PC-3 (cell line): ENCODE measurements around the gene OR4S1. TPM values are rescaled to one million over a fixed set of nuclear protein-coding genes. Genes with fewer than 3 reads are reported as not detected.
"Not testable (repeated sequence)": the region's sequence is repeated elsewhere in the genome, so short reads cannot be mapped to it uniquely, and the experiment has no call there.

Experiments used
- ATAC-seq: fragments of 200-7000 bp; cut with Tn5 transposase; 2 replicates; pipeline ENCODE4 v1.9.1; 2020; ENCODE audit warnings: mild to moderate bottlenecking, moderate library complexity
- BruUV-seq: library from RNA; stranded (reverse); fragments of 400-500 nt; replicated peaks from 2 replicates; lab custom pipeline; 2021; lab: Mats Ljungman, UMichigan
- CTCF ChIA-PET: fragments of 300-600 bp; sonication (Branson Sonifier 250); formaldehyde crosslinking; loops from one replicate; lab custom pipeline; 2022; ENCODE audit warnings: antibody characterized with exemption; lab: Charles Lee
- POLR2A ChIA-PET: fragments of 300-600 bp; sonication (Branson Sonifier 250); formaldehyde crosslinking; loops from one replicate; lab custom pipeline; 2022; ENCODE audit warnings: antibody characterized with exemption; ENCODE audit not compliant: unreplicated experiment; lab: Charles Lee
- DNase-seq: peaks from one replicate; pipeline ENCODE4 v3.0.0-alpha.2; 2015
- H2AFZ ChIP-seq: fragments of 300-600 bp; sonication (generic); 2 replicates; pipeline ENCODE4 v1.6.0; 2016; ENCODE audit warnings: antibody characterized with exemption, low read length
- H3F3A ChIP-seq: fragments of 300-600 bp; sonication (generic); one replicate; pipeline ENCODE4 v1.6.0; 2017; ENCODE audit warnings: antibody characterized with exemption, low read length, control low read depth, mild to moderate bottlenecking; ENCODE audit not compliant: unreplicated experiment
- H3K27ac ChIP-seq: fragments of 300-600 bp; sonication (generic); 2 replicates; pipeline ENCODE4 v1.5.1; 2016; ENCODE audit warnings: mild to moderate bottlenecking, low read length
- H3K27me3 ChIP-seq: fragments of 300-600 bp; sonication (generic); 2 replicates; pipeline ENCODE4 v1.6.1; 2016; ENCODE audit warnings: low read length, mixed read lengths
- H3K36me3 ChIP-seq: fragments of 300-600 bp; sonication (generic); 2 replicates; pipeline ENCODE4 v1.6.1; 2016; ENCODE audit warnings: low read depth, mixed run types, low read length, mixed read lengths
- H3K4me1 ChIP-seq: fragments of 300-600 bp; sonication (generic); 2 replicates; pipeline ENCODE4 v1.5.1; 2016; ENCODE audit warnings: low read length; ENCODE audit not compliant: insufficient read depth
- H3K4me2 ChIP-seq: fragments of 300-600 bp; sonication (generic); 2 replicates; pipeline ENCODE4 v1.6.0; 2016; ENCODE audit warnings: low read length
- H3K4me3 ChIP-seq: fragments of 300-600 bp; sonication (generic); 2 replicates; pipeline ENCODE4 v1.5.1; 2016; ENCODE audit warnings: mild to moderate bottlenecking, low read length, mixed read lengths
- H3K79me2 ChIP-seq: fragments of 300-600 bp; sonication (generic); 2 replicates; pipeline ENCODE4 v1.6.1; 2017; ENCODE audit warnings: low read length, mixed read lengths
- H3K9ac ChIP-seq: fragments of 300-600 bp; sonication (generic); 2 replicates; pipeline ENCODE4 v1.6.0; 2016; ENCODE audit warnings: mild to moderate bottlenecking, low read length
- H3K9me2 ChIP-seq: fragments of 300-600 bp; sonication (generic); replicated peaks from 2 replicates; pipeline ENCODE4 v1.6.1; 2016; ENCODE audit warnings: mixed run types, low read length, mixed read lengths
- H3K9me3 ChIP-seq: fragments of 300-600 bp; sonication (generic); 2 replicates; pipeline ENCODE4 v1.6.1; 2016; ENCODE audit warnings: low read length, mixed read lengths
- H4K20me1 ChIP-seq: fragments of 300-600 bp; sonication (generic); 2 replicates; pipeline ENCODE4 v1.6.1; 2016; ENCODE audit warnings: low read length, mixed read lengths
- CTCF ChIP-seq: fragments of 300-600 bp; sonication (generic); conservative IDR thresholded peaks from 2 replicates; pipeline ENCODE4 v1.5.1; 2017; ENCODE audit warnings: antibody characterized with exemption, low read depth, mild to moderate bottlenecking, low read length
- EZH2 ChIP-seq: fragments of 300-600 bp; sonication (generic); IDR thresholded peaks from one replicate; pipeline ENCODE4 v1.6.1; 2017; ENCODE audit warnings: antibody characterized with exemption, mild to moderate bottlenecking, low read length; ENCODE audit not compliant: unreplicated experiment
- EZH2phosphoT487 ChIP-seq: fragments of 300-600 bp; sonication (generic); IDR thresholded peaks from 2 replicates; pipeline ENCODE4 v1.6.1; 2018; ENCODE audit warnings: mild to moderate bottlenecking, antibody characterized with exemption, low read length, borderline replicate concordance
- intact Hi-C: fragments of 100-400 bp; cut with micrococcal nuclease; formaldehyde crosslinking; loops from 2 replicates; pipeline ENCODE4 v1.9.0; 2023
- total RNA-seq: library from RNA; depleted of rRNA; stranded (reverse); fragments of >200 nt; gene quantifications from 2 replicates; pipeline ENCODE4 v1.2.3, GENCODE V29; 2014

Gene OR4S1
- total RNA-seq, 1 experiment from 2014 or later: not detected

- H2AFZ ChIP-seq, intact Hi-C loops, H4K20me1 ChIP-seq, H3K9me2 ChIP-seq, H3K79me2 ChIP-seq, H3K27me3 ChIP-seq, H3K27ac ChIP-seq, H3K4me2 ChIP-seq, H3F3A ChIP-seq, ATAC-seq, H3K9me3 ChIP-seq, CTCF ChIA-PET, H3K4me3 ChIP-seq, BruUV-seq, H3K9ac ChIP-seq, H3K4me1 ChIP-seq, POLR2A ChIA-PET, DNase-seq, H3K36me3 ChIP-seq: not testable (repeated sequence)
Observed at GRCh38 chr11:48319813-48320212, 13.8 kb downstream of the OR4S1 start.

DNA sequence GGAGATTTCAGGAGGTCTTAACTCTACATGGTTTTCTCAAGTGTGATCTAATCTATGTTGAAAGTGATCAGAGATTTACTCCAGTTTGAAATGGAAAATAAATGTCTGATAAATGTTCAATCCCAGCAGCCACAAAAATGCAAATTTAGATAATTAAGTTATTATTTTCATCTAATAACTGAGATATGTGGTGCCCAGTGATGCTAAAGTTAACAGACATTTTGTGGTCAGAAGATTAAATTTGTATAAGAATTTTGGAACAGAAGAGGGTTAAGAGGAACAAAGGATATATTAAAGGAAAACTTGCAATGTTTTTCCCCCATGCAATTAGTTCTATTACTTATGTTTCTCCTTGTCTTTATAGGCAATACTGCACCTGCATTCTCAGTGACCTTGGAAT is 18.6 kb downstream of the OR4S1 start, which contains the start of gene OR4C3:
TSS of gene OR4C3 (plus strand) at position 301 of the 400 bp plus-strand sequence. CDS start 102 bp downstream, outside the sequence.
- H3K9me2 ChIP-seq, ATAC-seq, POLR2A ChIA-PET, H3K4me1 ChIP-seq, BruUV-seq, intact Hi-C loops, H3K79me2 ChIP-seq, H3K9ac ChIP-seq, H3K4me3 ChIP-seq, DNase-seq, H3K27me3 ChIP-seq, H2AFZ ChIP-seq, H3K9me3 ChIP-seq, H3F3A ChIP-seq, CTCF ChIA-PET, H3K36me3 ChIP-seq, H4K20me1 ChIP-seq, H3K4me2 ChIP-seq, H3K27ac ChIP-seq: not testable (repeated sequence)

GRCh38 chr11:48341466-48341865 is 35.4 kb downstream of the OR4S1 start:
- no peak overlapping the region for H3K27ac ChIP-seq
- no peaks in the 10 kb centered on the region for H3K4me1 ChIP-seq
- ChIA-PET POLR2A (no interaction called here), CTCF (no interaction called here)
- no peak for DNase-seq
- H3K4me3 ChIP-seq: no peak overlapping the region
- H3K27me3 ChIP-seq: no peaks in the 10 kb centered on the region
- no peaks in the 10 kb centered on the region for H3K79me2 ChIP-seq
- TF ChIP-seq EZH2 (no peak), EZH2phosphoT487 (no peak), CTCF (no peak)
- H3K9me3 ChIP-seq: no peaks in the 10 kb centered on the region
- no peaks in the 10 kb centered on the region for H4K20me1 ChIP-seq
- no peaks in the 10 kb centered on the region for H3F3A ChIP-seq
- no peak for ATAC-seq
- no peaks in the 10 kb centered on the region for H3K9me2 ChIP-seq
- BruUV-seq: no TSS peak
- H3K4me2 ChIP-seq: no peak overlapping the region
- no peak overlapping the region for H2AFZ ChIP-seq
- H3K36me3 ChIP-seq: no peaks in the 10 kb centered on the region
- intact Hi-C loops: no loop called here
- no peak overlapping the region for H3K9ac ChIP-seq

DNA sequence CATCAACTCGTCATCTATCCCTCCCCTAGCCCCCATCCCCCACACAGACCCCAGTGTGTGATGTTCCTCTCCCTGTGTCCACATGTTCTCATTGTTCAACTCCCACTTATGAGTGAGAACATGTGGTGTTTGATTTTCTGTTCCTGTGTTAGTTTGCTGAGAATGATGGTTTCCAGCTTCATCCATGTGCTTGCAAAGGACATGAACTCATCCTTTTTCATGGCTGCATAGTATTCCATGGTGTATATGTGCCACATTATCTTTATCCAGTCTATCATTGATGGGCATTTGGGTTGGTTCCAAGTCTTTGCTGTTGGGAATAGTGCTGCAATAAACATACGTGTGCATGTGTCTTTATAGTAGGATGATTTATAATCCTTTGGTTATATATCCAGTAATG is 36.5 kb downstream of the OR4S1 start:
- ATAC-seq, BruUV-seq, H3K9me2 ChIP-seq, H3K36me3 ChIP-seq, H3K9ac ChIP-seq, H3K9me3 ChIP-seq, H3K4me1 ChIP-seq, H2AFZ ChIP-seq, CTCF ChIA-PET, H4K20me1 ChIP-seq, intact Hi-C loops, H3K4me3 ChIP-seq, H3K27ac ChIP-seq, POLR2A ChIA-PET, H3K27me3 ChIP-seq, H3K79me2 ChIP-seq, DNase-seq, H3K4me2 ChIP-seq, H3F3A ChIP-seq: not testable (repeated sequence)

DNA sequence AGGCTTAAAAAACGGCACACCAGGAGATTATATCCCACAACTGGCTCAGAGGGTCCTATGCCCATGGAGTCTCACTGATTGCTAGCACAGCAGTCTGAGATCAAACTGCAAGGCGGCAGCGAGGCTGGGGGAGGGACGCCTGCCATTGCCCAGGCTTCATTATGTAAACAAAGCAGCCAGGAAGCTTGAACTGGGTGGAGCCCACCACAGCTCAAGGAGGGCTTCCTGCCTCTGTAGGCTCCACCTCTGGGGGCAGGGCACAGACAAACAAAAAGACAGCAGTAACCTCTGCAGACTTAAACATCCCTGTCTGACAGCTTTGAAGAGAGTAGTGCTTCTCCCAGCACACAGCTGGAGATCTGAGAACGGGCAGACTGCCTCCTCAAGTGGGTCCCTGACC is 40.3 kb downstream of the OR4S1 start:
- H3F3A ChIP-seq, H3K9me3 ChIP-seq, CTCF ChIA-PET, H3K27me3 ChIP-seq, BruUV-seq, H3K79me2 ChIP-seq, H3K36me3 ChIP-seq, H4K20me1 ChIP-seq, H2AFZ ChIP-seq, DNase-seq, H3K9ac ChIP-seq, H3K4me1 ChIP-seq, intact Hi-C loops, H3K27ac ChIP-seq, H3K4me2 ChIP-seq, POLR2A ChIA-PET, H3K4me3 ChIP-seq, H3K9me2 ChIP-seq, ATAC-seq: not testable (repeated sequence)
